ENCODE data around the gene FAM228A.

DNA sequence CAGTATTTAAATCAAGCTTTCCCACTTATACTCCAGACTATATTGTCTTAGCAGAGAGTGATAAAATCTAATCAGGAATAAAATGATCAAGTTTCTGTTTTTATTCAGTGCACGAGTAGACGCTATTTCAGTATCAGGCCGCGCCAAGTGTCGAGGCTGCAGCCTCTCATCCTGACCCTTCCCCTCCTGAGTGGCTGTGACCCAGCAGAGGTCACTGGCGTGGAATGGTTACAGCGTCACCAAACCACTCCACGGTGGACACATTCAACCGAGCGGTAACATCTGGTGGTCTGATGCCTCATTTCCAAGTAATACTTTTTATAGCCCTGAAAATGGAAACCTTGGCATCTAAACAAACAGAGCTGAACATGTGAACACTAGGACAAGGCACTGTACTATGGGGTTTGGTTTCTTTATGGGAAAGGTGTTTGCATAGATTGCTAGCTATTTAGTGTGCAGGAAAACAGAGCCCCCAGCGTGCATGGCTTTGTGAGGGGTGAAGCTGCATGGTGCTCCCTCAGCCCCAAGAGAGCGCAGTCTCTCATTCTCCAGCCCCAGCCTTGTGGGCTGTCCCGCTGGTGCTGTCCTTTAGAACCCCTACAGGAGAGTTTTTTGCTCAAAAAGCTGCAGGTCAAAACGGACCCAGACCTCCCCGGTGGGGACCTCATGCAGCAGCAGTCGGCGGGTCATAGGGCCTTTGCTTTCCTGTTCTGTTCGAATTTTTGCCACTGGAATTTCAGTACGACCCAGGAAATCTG is 28.4 kb downstream of the FAM228A start:
- TF ChIP-seq EZH2phosphoT487 (IDR thresholded peaks at IDR 0.05) (no peak), EZH2 (IDR thresholded peaks at IDR 0.05) (no peak)
- TF ChIP-seq, protein P1, sequence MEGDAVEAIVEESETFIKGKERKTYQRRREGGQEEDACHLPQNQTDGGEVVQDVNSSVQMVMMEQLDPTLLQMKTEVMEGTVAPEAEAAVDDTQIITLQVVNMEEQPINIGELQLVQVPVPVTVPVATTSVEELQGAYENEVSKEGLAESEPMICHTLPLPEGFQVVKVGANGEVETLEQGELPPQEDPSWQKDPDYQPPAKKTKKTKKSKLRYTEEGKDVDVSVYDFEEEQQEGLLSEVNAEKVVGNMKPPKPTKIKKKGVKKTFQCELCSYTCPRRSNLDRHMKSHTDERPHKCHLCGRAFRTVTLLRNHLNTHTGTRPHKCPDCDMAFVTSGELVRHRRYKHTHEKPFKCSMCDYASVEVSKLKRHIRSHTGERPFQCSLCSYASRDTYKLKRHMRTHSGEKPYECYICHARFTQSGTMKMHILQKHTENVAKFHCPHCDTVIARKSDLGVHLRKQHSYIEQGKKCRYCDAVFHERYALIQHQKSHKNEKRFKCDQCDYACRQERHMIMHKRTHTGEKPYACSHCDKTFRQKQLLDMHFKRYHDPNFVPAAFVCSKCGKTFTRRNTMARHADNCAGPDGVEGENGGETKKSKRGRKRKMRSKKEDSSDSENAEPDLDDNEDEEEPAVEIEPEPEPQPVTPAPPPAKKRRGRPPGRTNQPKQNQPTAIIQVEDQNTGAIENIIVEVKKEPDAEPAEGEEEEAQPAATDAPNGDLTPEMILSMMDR (IDR thresholded peaks at IDR 0.05): peak; percentile 10
